ENCODE data around the gene KRT17. TPM values are rescaled to one million over a fixed set of nuclear protein-coding genes. Genes with fewer than 3 reads are reported as not detected.

Gene KRT17
- 3.1 and 3.8 TPM in 2 replicates for total RNA-seq

DNA sequence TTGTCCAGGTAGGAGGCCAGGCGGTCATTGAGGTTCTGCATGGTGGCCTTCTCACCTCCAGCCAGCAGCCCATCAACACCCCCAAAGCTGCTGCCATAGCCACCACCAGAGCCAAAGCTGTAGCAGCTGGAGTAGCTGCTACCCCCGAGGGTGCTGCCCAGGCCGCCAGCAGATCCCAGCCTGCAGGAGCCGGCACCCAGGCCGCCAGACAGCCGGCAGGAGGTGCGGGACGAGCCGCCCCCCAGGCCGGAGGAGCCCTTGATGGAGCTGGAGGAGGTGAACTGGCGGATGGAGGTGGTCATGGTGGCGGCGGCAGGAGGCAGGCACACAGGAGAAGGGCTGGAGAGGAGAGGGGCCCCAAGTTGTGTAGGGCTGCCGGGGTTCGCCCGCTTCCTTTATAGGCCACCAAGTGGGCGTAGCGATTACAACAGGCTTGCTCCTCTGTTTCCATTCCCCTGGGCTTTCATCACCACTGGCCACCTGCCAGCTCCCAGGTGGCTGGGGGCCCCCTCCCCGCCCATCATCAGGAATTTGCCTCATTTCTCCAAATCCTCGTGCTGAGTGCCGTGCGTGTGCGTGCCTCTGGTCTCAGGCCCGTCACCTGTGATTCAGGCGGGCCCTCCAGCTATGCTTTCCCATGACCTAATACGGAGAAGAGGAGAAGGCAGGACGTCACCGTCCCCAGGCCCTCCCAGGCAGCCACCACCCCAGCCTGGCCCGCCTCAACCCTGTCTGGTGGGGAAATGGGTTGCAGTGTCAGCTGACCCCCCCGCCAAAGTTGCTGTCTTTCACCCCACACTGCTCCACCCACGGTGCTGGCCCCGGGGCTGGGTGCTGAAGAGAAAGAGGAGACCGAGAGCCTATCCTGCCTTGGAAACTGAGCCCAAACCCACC, at the start of gene KRT17:
Gene KRT17 (minus strand): TSS at position 368 of the 894 bp plus-strand sequence. CDS start 66 bp downstream, at position 302.
- no peak for DNase-seq (ENCODE audit: low read depth, low spot score)

DNA sequence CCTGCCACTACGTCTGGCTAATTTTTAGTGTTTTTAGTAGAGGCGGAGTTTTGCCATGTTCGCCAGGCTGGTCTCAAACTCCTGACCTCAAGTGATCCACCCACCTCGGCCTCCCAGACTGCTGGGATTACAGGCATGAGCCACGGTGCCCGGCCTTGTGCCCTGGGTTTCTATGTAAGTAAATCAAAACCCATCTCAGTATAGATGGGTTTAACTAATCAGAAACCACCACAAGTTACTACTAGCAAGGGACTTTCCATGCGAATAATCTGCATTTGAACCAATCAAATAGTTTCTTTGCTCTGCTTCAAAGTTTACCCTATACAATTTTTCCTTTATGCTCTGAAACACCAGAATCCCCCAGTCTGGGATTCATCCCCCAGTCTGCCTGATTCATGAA, 47.8 kb upstream of the KRT17 start:
- no peak for DNase-seq (ENCODE audit: low read depth, low spot score)

DNA sequence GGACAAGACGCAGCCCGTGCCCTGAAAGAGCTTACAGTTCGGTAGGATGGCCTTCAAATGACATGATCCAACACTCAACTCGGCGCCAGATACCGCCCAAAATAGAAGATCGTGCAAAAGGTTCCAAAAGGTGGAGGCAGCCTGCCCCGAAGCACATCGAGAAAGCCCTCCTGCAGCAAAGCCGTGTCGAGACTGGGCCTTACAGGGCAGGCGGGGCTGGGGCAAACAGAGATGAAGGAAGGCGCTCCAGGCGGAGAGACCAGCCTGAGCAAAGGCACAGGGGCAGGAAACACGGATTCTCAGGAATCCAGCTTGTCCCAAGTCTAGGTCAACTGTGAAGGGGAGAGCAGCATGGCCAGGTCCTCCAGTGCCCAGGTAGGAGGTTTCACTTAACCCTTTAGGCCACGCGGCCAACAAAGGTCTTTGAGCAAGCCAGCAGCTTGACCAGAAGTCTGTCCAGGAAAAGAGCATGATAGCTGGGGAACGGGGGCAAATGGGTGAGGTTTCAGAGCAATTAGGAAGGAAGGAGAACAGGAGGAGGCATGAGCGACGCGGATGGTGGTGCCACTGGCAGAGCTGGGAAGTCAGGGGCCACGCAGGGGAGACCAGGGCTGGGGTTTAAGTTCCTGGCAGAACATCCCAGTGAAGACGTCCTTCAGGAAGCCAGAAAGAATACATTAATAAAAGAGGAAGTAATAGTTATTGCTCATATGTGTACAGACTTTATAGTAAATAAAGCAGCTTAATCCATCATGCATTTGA, 43.1 kb upstream of the KRT17 start:
- DNase-seq (ENCODE audit: low read depth, low spot score): no peak

DNA sequence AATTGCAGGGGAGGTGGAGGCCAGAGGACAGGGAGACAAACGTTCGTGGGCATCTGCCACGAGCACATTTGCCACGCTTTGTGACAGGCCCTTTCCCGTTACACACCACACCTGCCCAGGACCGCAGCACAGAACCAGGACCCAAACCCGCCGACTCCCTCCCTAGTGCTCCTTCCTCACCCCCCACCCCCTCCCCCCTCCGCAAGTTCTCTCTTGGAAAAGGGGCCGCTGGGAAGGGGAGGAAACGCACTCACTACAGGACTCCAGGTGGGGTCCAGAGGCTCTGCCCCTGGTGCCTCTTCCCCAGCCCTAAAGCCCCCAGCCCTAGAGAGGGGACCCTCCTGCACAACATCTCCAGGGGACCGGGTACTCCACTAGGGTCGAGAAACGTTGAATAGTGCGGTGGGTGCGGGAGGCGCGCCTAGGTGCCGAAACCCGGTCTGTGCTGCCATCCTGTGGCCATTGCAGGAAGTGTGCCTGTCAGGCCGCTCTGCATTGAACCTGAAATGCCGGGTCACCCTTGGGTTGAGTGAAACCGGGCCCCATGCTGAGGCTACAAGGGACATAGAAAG, 42.4 kb upstream of the KRT17 start:
- no peak for DNase-seq (ENCODE audit: low read depth, low spot score)

DNA sequence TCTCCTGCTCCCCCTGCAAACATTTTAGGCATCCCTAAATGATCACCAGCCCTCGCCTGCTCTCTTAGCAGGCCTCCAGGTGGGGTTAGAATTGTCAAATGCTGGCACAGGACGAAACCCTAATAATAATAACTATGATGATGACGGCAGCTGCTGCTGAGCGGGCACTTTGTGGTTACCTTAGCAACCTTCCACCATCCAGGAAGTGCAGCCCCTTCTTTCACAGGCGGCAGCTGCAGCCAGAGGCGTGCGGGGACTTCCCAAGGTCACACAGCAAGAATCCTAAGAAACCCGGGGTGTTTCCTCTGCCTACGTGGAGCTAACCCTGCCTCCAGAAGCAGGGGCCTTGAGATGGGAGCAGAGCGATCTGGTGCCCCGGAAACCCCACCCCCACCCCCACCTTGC, 41.9 kb upstream of the KRT17 start:
- DNase-seq (ENCODE audit: low read depth, low spot score): no peak

DNA sequence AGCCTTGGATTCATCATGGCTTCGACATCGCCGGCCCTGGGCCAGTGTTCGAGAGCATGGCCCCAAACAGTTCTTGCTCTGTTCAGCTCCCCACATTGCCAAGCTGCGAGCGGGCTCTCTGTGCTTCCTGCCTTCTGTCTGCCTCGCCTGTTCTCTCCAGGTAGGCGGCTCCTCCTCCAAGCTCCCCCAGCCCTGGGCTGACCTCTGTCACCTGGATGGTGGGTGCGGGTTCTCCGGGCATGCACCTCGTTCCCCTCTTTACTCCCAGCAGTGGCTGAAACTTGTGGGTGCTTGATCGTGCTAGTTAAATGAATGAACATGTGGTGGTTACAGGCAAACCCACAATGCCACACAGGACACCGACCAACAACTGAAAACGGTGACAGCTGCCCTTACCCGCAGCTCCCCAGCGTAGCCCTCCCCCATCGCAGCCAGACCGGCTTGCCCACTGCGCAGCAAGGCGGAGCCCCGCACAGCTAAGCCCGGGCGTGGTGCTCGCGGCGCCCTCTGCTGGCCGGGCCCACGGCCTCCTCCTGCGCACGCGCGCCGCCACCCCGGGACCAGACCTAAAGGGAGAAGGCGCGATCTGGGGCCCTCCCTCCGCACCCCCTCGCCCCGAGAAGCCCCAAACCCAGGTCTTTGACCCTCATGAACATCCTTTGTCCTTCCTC, 41.3 kb upstream of the KRT17 start:
- no peak for DNase-seq (ENCODE audit: low read depth, low spot score)

DNA sequence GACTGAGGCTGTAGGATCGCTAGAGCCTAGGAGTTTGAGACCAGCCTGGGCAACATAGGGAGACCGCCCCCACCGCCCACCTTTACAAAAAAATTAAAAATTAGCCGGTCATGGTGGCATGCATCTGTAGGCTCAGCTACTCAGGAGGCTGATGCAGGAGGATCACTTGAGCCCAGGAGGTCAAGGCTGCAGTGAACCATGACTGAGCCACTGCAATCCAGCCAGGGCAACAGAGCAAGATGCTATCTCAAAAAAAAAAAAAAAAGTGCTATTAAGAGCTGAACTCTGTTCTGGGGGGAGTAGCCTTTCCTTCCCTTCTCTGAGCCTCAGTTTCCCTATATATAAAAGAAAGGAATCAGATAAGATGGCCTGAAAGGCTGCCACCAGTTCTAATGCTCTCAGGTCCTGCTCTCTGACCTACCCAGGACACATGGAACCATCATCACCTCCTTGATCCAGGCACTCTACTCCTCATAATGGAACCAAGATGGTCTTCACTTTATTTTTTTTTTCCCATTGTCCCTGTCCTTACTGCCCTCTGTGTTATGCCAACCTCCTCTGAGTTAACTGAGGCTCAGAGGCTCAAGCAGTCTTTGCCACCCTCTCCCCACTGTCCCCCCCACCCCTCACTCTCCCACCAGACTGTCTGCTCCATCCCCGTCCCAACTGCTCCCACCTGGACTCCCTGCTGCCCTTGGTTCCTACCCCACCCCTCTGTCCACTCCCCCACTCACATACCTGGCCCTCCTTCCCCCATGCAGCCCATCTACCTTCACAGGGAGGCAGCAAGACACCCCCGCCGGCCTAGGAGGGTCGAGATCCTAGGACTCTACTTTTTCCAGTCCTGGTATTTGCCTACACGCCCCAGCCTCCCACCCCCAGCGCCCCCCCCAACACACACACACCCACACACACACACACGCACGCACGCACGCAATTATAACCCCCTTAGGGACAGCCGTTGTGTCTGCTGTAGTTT, 40.5 kb upstream of the KRT17 start:
- no peak for DNase-seq (ENCODE audit: low read depth, low spot score)

DNA sequence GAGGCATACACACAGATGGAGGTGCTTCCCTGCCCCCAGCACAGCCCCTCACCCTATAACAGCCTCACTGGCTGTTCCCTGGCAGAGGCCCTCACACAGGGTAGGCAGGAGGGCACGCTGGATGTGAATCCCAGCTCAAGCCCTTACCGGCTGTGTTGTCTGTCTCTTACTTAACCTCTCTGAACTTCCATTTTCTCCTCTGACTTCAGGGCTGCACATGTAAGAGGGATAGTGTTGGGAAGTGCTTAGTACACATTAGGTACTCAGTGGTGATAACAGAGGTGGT, 39.7 kb upstream of the KRT17 start:
- no peak for DNase-seq (ENCODE audit: low read depth, low spot score)

DNA sequence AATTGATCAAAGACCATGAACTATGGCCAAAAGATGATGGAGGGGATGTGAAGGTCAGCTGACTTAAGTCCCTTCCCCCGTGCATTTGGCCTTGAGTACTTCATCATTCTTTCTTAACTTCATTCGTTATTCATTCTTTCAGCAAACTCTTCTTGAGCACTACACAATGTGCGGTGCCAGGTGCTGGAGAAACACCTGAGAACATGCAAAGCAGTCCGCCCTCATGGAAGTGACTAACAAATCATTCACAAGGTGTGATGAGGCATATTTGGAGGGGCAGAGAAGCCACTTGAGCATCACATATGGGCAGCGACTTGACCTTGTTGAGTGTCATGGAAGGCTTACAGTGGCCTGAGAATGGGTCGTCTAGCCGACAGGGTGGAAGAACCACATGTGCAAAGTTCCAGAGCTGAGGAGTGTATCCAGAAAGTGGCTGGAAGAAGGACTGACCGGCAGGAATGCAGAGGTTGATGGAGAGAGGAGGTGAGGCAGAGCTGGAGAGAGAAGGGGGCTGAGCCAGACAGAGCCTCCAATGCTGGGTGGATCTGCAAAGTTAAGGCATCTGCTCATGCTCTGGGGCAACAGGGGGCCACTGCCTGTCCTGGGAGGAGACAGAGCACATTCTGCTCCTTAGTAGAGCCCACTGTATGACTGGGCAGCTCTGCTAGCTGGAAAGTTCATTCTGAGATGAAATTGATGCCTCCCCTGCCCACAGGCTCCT, 39.2 kb upstream of the KRT17 start:
- DNase-seq (ENCODE audit: low read depth, low spot score): no peak

DNA sequence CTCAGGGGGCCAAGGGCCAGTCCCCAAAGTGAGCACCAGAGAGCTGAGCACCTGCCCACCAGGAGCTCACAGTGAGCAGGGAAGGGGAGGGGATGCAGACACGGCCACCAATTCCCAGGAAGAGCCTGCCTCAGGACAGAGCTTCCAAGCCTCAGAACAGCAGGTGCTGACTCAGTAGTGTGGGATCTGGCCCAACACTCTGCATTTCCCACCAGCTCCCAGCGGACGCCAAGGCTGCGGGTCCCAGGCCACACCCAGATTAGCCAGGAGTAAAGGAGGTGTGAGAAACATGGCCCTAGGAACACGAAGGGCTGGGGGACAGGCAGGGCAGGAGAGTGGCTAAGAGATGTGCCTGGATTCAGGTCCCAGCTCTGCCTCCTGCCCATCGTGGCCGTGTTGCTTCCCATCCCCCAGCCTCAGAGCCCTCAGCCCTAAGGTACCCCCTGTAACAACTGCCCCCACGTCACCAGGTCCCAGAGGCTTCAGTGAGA, 35.9 kb upstream of the KRT17 start:
- DNase-seq (ENCODE audit: low read depth, low spot score): no peak

DNA sequence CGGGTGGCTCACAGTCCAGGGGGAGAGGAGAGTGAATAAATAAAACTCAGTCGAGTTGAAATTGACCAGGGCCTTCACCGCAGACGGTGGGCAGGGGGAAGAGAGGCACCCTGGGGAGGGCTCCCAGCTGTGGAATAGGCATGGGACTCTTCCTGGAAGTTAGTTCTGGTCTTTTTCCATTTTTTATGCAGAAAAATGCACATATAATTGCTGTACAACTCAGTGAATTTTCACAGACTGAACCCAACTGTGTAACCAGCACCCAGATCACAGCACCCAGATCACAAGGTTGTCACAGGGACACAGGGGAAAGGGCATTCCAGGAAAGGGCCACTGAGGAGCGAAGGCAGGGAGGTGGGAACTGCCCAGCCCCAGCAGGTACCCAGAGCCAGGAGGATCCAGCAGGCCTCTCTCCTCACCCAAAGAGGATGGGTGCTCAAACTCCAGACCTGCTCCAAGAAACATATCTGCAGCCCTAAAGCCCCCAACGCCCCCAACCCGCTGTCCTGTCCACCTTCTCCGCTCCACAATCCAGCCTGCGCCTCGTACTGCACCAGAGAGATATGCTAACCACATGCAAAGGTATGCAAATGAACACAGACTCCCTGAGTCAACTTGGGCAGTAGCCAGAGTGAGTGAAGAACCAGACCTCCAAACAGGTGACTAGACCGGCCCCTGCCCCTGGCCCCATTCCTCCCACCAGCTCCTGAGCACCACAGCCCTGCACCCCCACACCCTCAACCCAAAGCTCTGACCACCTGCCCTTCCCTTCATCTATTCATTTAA, 35.2 kb upstream of the KRT17 start:
- DNase-seq (ENCODE audit: low read depth, low spot score): no peak

DNA sequence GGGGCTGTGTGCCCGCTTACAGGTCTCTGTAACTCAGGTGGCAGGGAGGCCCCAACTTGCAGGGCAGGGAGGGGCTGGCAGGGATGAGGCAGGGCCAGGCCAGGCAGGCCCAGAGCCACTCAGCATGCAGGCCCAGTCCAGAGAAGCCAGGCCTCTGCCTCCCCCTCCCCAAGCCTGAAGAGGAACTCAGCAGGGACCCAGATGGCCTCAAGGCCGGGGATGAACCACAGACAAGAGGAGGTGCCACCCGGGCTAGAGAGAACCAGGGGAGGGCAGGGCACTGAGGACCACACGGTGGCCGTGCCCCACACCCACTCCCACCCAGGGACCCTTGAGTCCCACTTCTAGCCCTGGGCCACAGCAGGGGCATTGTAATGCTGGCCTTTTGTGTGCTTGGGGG, 34.5 kb upstream of the KRT17 start:
- DNase-seq (ENCODE audit: low read depth, low spot score): no peak

DNA sequence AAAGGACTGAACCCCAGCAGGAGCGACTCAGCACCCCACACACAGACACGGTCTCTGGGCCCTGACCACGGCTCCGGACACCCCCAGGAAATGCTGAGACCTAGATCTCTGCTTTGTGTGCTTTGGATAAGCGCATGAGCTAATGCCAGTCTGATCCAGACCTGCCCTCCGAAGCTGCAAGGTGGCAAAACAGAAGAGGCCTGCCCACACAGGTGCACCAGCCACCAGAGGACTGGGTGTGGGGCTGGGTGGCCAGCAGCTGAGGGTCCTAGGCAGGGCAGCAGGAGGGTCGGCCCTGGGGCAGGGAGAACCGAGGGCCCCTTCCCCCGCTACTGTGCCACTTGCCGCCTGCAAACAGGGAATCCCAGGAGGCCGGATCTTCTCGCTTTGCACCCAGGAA, 33.6 kb upstream of the KRT17 start:
- no peak for DNase-seq (ENCODE audit: low read depth, low spot score)

DNA sequence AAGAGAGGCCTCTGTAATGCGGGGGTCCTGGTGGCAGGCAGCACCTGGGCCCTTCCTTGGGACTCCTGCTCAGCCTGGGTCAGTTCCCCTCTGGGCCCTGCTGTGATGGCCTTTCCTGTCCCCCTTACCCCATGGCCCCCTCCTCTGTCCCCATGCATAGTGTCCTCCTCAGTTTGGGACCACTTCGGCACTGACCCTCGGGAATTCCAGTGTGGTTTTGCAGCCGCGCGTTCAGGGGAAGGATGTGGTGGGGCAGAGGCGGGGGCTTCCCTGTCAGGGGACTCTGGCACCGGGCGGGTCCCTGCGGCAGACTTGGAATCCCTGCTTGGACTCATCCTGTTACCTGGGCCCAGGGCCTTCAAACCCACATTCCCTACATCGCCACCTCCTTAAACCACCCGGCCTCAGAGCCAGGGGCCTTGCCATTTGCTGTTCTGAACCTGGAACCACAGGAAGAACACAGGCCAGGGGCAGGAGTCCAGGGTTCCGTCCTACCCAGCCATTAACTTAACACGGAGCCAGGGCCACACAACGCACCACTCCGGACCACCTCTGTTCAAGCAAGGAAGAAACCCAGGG, 32.9 kb upstream of the KRT17 start:
- no peak for DNase-seq (ENCODE audit: low read depth, low spot score)

DNA sequence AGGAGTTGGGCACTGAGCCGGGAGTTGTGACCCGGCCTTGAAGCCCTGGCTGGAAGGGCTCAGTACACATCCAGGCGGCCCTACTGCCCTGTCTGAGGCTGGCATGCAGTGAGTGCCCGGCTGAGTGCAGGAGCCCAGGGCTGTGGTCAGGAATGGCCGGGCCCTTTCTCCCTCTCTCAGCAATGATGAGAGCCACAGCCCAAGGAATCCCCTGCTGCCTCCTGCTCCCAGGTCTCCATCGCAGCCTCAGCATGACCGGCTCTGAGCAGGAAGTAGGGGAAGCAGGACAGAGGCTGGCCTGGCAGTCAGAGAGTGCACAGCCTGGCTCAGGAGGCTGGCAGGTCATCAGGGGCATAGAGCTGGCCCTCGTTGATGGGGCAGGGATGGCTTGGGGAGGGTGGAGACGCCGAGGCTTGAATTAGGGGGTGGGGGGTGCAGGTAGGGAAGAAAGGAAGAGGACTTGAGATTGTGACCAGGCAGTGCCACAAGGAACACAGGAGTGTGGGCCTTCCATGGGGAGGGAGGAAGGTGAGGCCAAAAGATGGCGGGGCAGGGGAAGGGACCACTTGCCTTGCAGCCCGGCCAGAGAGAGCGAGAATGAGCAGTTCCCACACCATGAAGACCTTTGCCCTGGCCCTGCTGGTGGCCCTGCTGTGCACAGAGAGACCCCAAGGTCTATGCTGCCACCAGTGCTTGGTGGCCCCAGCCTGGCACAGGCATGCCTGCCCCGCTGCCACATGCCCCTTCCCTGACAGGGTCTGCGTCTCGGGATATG, 32.1 kb upstream of the KRT17 start:
- DNase-seq (ENCODE audit: low read depth, low spot score): no peak

DNA sequence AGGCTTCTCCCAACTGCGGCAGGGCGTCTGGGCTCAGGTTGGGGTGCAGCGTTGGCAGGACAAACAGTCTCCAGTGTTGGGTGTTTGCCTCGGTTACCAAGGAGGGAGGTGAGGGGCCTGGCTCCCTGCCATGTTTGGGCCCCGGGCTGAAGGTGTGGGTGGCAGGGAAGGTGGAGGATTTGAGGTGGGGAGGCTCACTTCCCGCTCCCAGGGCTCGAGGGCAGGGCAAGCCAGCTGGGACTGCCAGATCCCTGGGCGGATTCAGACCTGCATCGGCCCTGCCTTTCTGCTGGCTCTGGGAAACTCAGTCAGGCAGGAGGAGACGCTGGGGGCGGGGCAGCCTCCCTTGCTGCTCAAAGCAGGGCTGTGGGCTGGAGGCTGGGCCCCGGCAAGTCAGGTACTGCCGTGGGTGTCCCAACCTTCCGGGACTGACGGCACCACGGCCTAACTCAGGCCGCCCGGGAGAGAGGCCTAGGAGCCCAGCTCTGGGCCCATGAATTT, 31.3 kb upstream of the KRT17 start:
- DNase-seq (ENCODE audit: low read depth, low spot score): no peak

DNA sequence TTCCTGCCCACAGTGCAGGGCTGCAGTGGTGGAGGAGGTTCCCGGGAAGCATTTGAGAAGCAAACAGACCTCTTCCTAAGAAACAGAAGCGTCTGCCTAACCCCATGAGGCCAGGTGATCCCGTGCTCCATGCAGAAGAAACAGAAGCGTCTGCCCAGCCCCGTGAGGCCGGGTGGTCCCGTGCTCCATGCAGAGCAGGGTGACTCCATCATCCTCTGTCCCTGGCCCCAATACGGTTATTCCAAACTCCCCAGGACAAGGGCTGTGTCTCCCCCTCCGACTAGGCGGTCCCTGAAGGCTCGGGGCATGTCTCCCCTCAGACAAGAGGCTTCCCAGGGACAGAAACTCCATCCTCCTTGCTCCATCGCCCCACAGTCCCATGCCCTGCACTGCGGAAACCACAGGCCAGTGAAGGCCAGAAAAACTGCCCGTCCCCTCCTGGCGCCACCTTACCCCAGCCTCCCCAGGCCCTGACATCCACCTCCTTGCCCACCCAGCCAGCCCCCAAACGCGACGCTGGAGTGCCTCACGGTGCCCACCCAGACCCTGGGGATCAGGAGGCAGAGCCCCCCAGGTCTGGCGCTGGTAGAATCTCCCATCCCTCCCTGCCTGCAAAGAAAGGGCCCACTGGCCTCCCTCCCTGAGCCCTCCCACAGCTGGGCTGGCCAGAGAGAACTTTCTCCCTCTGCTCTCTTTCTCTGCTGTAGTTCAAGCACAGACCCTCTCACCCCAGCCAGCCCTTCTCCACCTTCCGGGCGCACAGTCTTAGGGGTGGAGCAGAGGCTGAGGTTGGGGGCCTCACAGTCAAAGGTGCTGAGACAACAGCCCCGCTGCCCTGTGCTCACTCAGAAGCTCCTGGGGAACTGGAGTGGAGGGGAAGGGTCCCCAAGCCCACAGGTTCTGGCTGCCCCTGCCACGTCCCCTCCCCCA, 30.6 kb upstream of the KRT17 start:
- no peak for DNase-seq (ENCODE audit: low read depth, low spot score)

Measured in pulmonary artery endothelial cell (primary cell).